CD14-positive monocyte (primary cell): Measurements from ENCODE around the gene EPS8L1. TPM values are rescaled to one million over a fixed set of nuclear protein-coding genes. Genes with fewer than 3 reads are reported as not detected.

Experiments used
- DNase-seq, 3 donors: peaks; one replicate each; pipeline ENCODE4 v3.0.0-alpha.2; 2011 to 2022
- H2AFZ ChIP-seq: 2 replicates; pipeline ENCODE4 v1.6.0; 2012; ENCODE audit warnings: mild to moderate bottlenecking, low read depth, low read length, inconsistent platforms; ENCODE audit not compliant: insufficient read depth, poor library complexity, severe bottlenecking
- H3K27ac ChIP-seq, 2 donors: 1 replicate in 1 of 2; 2 replicates in 1 of 2; pipeline ENCODE4 v1.5.1; 2012 to 2013; ENCODE audit warnings: low read length in 2 of 2, control low read depth in 1 of 2, inconsistent platforms in 1 of 2, low read depth in 1 of 2, mild to moderate bottlenecking in 1 of 2
- H3K27me3 ChIP-seq, 2 donors: one replicate each; pipeline versions ENCODE4 v1.6.0 to v1.6.1; 2011 to 2013; ENCODE audit warnings: low read length in 2 of 2; ENCODE audit not compliant: control insufficient read depth in 2 of 2, insufficient read depth in 2 of 2
- H3K36me3 ChIP-seq, 2 donors: replicated peaks in 1 of 2; 1 replicate in 1 of 2; 2 replicates in 1 of 2; pipeline versions ENCODE4 v1.5.1 to v1.6.1; 2012 to 2013; ENCODE audit warnings: low read length in 2 of 2, control low read depth in 1 of 2, inconsistent platforms in 1 of 2, mild to moderate bottlenecking in 1 of 2; ENCODE audit not compliant: insufficient read depth in 2 of 2, control insufficient read depth in 1 of 2
- H3K4me1 ChIP-seq, 2 donors: 1 replicate in 1 of 2; 2 replicates in 1 of 2; pipeline versions ENCODE4 v1.5.1 to v1.6.1; 2012 to 2013; ENCODE audit warnings: low read length in 2 of 2, control low read depth in 1 of 2, inconsistent platforms in 1 of 2, mild to moderate bottlenecking in 1 of 2, moderate library complexity in 1 of 2; ENCODE audit not compliant: insufficient read depth in 2 of 2, control insufficient read depth in 1 of 2
- H3K4me2 ChIP-seq: replicated peaks from 2 replicates; pipeline ENCODE3; 2012; ENCODE audit warnings: low read length, moderate library complexity, mild to moderate bottlenecking; ENCODE audit not compliant: poor library complexity, severe bottlenecking; ENCODE audit errors: extremely low read depth
- H3K4me3 ChIP-seq, 3 experiments: fragments of 200-600 bp in 1 of 3; sonication (generic) in 1 of 3; replicated peaks in 1 of 3; 1 replicate in 2 of 3; 2 replicates in 1 of 3; pipeline ENCODE4 v1.5.1; 2011 to 2013; ENCODE audit warnings: low read length in 3 of 3, mild to moderate bottlenecking in 3 of 3, control low read depth in 2 of 3, low read depth in 2 of 3, inconsistent platforms in 1 of 3, moderate library complexity in 1 of 3
- H3K79me2 ChIP-seq: 2 replicates; pipeline ENCODE4 v1.6.0; 2012; ENCODE audit warnings: mild to moderate bottlenecking, control low read depth, inconsistent platforms, low read length, moderate library complexity; ENCODE audit not compliant: insufficient read depth
- H3K9ac ChIP-seq: 2 replicates; pipeline ENCODE4 v1.6.0; 2017; ENCODE audit warnings: low read length, mild to moderate bottlenecking; ENCODE audit not compliant: insufficient read depth, poor library complexity, severe bottlenecking
- H3K9me3 ChIP-seq, 2 donors: replicated peaks in 1 of 2; 1 replicate in 1 of 2; 2 replicates in 1 of 2; pipeline versions ENCODE4 v1.5.1 to v1.6.1; 2012 to 2013; ENCODE audit warnings: low read length in 2 of 2, control low read depth in 1 of 2; ENCODE audit not compliant: control insufficient read depth in 1 of 2, insufficient read depth in 1 of 2
- H4K20me1 ChIP-seq: 2 replicates; pipeline ENCODE4 v1.6.0; 2012; ENCODE audit warnings: mild to moderate bottlenecking, low read length, control low read depth, moderate library complexity; ENCODE audit not compliant: insufficient read depth
- H3K27ac Mint-ChIP-seq, 7 donors: one replicate each; pipeline ENCODE4 v1.8.0; 2020; ENCODE audit warnings: mild to moderate bottlenecking in 7 of 7, mixed read lengths in 7 of 7, moderate library complexity in 6 of 7, inconsistent platforms in 2 of 7
- H3K27me3 Mint-ChIP-seq, 3 donors: one replicate each; pipeline ENCODE4 v1.8.0; 2021 to 2022; ENCODE audit warnings: low read depth in 3 of 3, mild to moderate bottlenecking in 3 of 3, mixed read lengths in 3 of 3, moderate library complexity in 3 of 3, inconsistent platforms in 1 of 3
- H3K36me3 Mint-ChIP-seq, 2 donors: one replicate each; pipeline ENCODE4 v1.8.0; 2020; ENCODE audit warnings: mixed read lengths in 2 of 2, inconsistent platforms in 1 of 2, mild to moderate bottlenecking in 1 of 2
- H3K4me1 Mint-ChIP-seq: one replicate; pipeline ENCODE4 v1.8.0; 2020; ENCODE audit warnings: mild to moderate bottlenecking, mixed read lengths
- H3K4me3 Mint-ChIP-seq, 2 donors: one replicate each; pipeline ENCODE4 v1.8.0; 2020; ENCODE audit warnings: mild to moderate bottlenecking in 2 of 2, mixed read lengths in 2 of 2, moderate library complexity in 1 of 2
- H3K9me3 Mint-ChIP-seq, 7 donors: one replicate each; pipeline ENCODE4 v1.8.0; 2020 to 2022; ENCODE audit warnings: mixed read lengths in 7 of 7, mild to moderate bottlenecking in 6 of 7, moderate library complexity in 6 of 7, inconsistent platforms in 2 of 7
- WGBS: methylation state at CpG from one replicate; pipeline ENCODE4 v1.1.5; 2013; ENCODE audit warnings: missing lambda C conversion rate; ENCODE audit not compliant: insufficient coverage; 5-methylcytosine and 5-hydroxymethylcytosine counted together
- intact Hi-C, 2 donors: fragments of 100-400 bp; cut with micrococcal nuclease; formaldehyde crosslinking; loops; one replicate each; pipeline versions ENCODE4 v1.15.0 to v1.15.1; 2023
- polyA plus RNA-seq, 3 donors: library from polyadenylated mRNA; depleted of rRNA in 1 of 3; unstranded in 2 of 3; stranded (reverse) in 1 of 3; fragments of 300-500 nt in 2 of 3; fragments of >200 nt in 1 of 3; fragmentation: Illumina TruSeq in 2 of 3; gene quantifications; 1 replicate in 2 of 3; 2 replicates in 1 of 3; pipeline ENCODE4 v1.2.3, GENCODE V29; 2012 to 2021
- TF ChIP-seq, protein P1 (sequence below): fragments of 200-600 bp; IDR thresholded peaks from one replicate; pipeline ENCODE4 v1.8.0; 2022; ENCODE audit warnings: antibody characterized with exemption, mild to moderate bottlenecking

EPS8L1 gene
- polyA plus RNA-seq, 3 donors, result 1.5 to 5.0 (median 1.8) TPM

DNA sequence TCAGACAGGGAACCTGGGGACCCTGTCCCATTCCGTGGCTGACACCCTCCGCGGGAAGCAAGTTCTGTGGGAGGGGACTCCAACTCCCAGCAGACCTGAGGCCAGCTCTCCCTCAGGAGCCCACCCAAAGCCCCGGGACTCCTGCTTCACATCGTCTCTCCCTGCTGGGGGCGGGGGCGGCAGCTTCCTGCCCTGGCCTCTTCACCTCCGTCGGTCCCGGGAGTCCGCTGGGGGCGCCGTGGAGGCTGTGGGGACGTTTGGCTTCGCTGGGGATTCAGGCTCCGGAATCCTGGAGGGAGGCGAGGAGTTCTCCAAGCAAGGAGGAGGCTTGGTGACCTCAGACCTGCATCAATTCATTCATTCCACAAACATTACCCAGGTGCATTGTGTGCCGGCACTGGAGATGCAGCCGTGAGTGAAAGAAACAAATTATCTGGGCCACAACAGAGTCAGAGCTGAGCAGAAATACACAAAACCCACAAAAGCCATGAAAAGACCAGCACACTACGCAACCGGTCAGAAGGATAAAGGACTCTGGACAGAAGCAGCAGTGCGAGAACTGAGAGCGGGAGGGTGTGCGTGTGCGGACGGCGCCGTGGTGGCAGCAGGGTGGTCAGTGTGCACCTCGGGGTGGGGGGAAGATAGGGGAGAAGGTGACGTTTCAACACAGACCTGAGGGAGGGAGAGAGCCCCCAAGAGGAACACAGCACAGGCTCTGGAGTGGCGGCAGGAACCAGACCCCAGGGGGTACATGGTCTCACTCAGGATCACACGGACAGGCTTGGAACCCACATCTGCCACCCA lies 19.0 kb downstream of the EPS8L1 start:
- H2AFZ ChIP-seq, result no peak overlapping the region
- H3K4me2 ChIP-seq, result no peak overlapping the region
- Mint-ChIP-seq H3K27ac (peak overlapping the region in 2 of 7 donors; percentile 30 to 65), H3K4me3 (no peak overlapping the region), H3K9me3 (no peaks in the 10 kb centered on the region), H3K36me3 (peaks cover 30 to 71% of the 10 kb centered on the region in 2 donors), H3K4me1 (peaks cover 13% of the 10 kb centered on the region), H3K27me3 (peaks cover 0 to 2% (median 0%) of the 10 kb centered on the region in 3 donors)
- no peaks in the 10 kb centered on the region for H3K9me3 ChIP-seq
- H3K4me1 ChIP-seq, result peaks cover 10 to 17% of the 10 kb centered on the region in 2 donors
- H4K20me1 ChIP-seq, result peaks cover 76% of the 10 kb centered on the region
- intact Hi-C loops, result no loop called here
- no peaks in the 10 kb centered on the region for H3K79me2 ChIP-seq
- DNase-seq, result no peak
- H3K27ac ChIP-seq, result no peak overlapping the region
- no peaks in the 10 kb centered on the region for H3K27me3 ChIP-seq
- no peak overlapping the region for H3K4me3 ChIP-seq
- peaks cover 54 to 74% of the 10 kb centered on the region in 2 donors for H3K36me3 ChIP-seq
- TF ChIP-seq, protein P1, sequence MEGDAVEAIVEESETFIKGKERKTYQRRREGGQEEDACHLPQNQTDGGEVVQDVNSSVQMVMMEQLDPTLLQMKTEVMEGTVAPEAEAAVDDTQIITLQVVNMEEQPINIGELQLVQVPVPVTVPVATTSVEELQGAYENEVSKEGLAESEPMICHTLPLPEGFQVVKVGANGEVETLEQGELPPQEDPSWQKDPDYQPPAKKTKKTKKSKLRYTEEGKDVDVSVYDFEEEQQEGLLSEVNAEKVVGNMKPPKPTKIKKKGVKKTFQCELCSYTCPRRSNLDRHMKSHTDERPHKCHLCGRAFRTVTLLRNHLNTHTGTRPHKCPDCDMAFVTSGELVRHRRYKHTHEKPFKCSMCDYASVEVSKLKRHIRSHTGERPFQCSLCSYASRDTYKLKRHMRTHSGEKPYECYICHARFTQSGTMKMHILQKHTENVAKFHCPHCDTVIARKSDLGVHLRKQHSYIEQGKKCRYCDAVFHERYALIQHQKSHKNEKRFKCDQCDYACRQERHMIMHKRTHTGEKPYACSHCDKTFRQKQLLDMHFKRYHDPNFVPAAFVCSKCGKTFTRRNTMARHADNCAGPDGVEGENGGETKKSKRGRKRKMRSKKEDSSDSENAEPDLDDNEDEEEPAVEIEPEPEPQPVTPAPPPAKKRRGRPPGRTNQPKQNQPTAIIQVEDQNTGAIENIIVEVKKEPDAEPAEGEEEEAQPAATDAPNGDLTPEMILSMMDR, result no peak
- 97% methylated on average over 20 of the region's 32 CpGs for WGBS
- H3K9ac ChIP-seq, result no peak overlapping the region

DNA sequence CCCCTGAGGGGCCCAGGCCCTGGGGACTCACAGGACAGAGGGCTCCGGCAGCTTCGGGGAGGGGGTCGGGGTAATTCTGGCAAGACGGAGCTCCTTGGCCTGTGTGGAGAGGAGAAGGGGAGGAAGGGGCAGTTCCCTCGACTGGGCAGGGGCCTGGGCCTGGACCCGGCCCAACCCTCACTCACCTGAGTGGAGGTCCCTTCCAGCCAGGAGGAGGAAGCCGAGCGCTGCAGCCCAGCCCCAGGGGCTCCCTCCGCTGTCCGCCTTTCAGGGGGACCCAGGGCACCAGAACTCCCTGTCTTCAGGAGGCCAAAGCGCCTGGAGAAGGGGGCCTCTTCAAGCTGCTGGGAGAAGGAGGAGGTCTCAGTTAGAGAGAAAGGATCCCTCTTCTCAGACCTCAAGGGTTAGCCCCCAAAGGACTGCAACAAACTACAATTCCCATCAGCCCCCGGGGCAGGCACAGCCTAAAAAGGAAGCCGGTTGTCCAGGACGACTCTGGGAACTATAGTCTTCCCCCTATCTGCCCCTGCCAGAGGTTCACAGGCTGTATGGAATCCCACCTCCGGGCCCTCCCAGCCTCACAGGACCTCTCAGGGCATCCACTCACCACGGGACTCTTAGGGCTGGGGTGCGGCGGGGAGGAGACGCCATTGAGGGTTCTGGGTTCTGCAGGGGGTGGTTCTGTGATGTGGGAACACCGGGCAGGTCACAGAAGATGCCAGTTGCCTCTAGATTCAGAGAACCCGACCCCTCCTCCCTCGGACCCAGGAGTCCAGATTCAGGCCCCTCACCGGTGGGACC lies 19.8 kb downstream of the EPS8L1 start:
- Histone ChIP-seq H3K4me2 (no peak overlapping the region), H3K4me3 (no peak overlapping the region), H3K9ac (no peak overlapping the region), H3K27ac (no peak overlapping the region), H4K20me1 (peaks cover 79% of the 10 kb centered on the region), H3K79me2 (no peaks in the 10 kb centered on the region), H3K27me3 (no peaks in the 10 kb centered on the region), H2AFZ (no peak overlapping the region), H3K4me1 (peaks cover 10 to 17% of the 10 kb centered on the region in 2 donors), H3K36me3 (peaks cover 60 to 74% of the 10 kb centered on the region in 2 donors), H3K9me3 (no peaks in the 10 kb centered on the region)
- Mint-ChIP-seq H3K36me3 (peaks cover 31 to 71% of the 10 kb centered on the region in 2 donors), H3K27me3 (peaks cover 0 to 2% (median 0%) of the 10 kb centered on the region in 3 donors), H3K27ac (no peak overlapping the region), H3K9me3 (peaks cover 0 to 2% (median 0%) of the 10 kb centered on the region in 7 donors), H3K4me1 (peaks cover 13% of the 10 kb centered on the region), H3K4me3 (no peak overlapping the region)
- TF ChIP-seq, protein P1, result no peak
- DNase-seq, result no peak
- WGBS, result 90% methylated on average over 8 of the region's 23 CpGs
- intact Hi-C loops, result no loop called here
